ENCODE data around the gene XRCC4. TPM values are rescaled to one million over a fixed set of nuclear protein-coding genes. Genes with fewer than 3 reads are reported as not detected.

The XRCC4 gene
- polyA plus RNA-seq, 1 of the 3 experiments (the other 2 are of a cell fraction) = 1.8 TPM

- Histone ChIP-seq H3K79me2 (ENCODE audit: insufficient read depth) (no peaks in the 10 kb centered on the region), H3K9me2 (no peaks in the 10 kb centered on the region), H3K9ac (no peak overlapping the region), H4K20me1 (ENCODE audit: insufficient read depth) (no peaks in the 10 kb centered on the region), H3K27ac (ENCODE audit: low read depth in 2 of 2, low read length in 1 of 2) (no peak overlapping the region), H3K4me2 (no peak overlapping the region), H3K9me3 (no peaks in the 10 kb centered on the region), H3K4me3 (ENCODE audit: low read depth in 2 of 2, low read length in 1 of 2) (no peak overlapping the region), H3K36me3 (replicated peaks in 1 of 2; ENCODE audit: control insufficient read depth in 1 of 2, insufficient read depth in 2 of 2, low read length in 1 of 2) (peaks cover 0 to 3% of the 10 kb centered on the region in 2 experiments), H3K27me3 (ENCODE audit: insufficient read depth) (no peaks in the 10 kb centered on the region), H3F3A (replicated peaks; ENCODE audit: insufficient read depth) (peaks cover 17% of the 10 kb centered on the region), H2AFZ (ENCODE audit: low read depth) (no peak overlapping the region), H3K4me1 (ENCODE audit: control insufficient read depth in 1 of 2, insufficient read depth in 2 of 2, low read depth in 1 of 2, low read length in 1 of 2) (peaks cover 0 to 6% of the 10 kb centered on the region in 2 experiments; a peak in 1 of 4 replicates)
- DNase-seq = no peak
- CTCF ChIA-PET = no interaction called here
- 95% methylated on average over 7 of the region's 7 CpGs for WGBS (ENCODE audit: low lambda C conversion rate)
- no peak for TF ChIP-seq YY1 (IDR thresholded peaks at IDR 0.05; ENCODE audit: low read depth)
- TF ChIP-seq IRF3 (IDR thresholded peaks at IDR 0.05; ENCODE audit: low read depth, low read length) = no peak
- TF ChIP-seq GABPA (IDR thresholded peaks at IDR 0.05; ENCODE audit: low read depth) = no peak
- TF ChIP-seq RCOR1 (IDR thresholded peaks at IDR 0.05; ENCODE audit: low read length) = no peak
- POLR2A ChIA-PET = no interaction called here
Measured at GRCh38 chr5:83285661-83286398, 208.5 kb downstream of the XRCC4 start.

GRCh38 chr5:83294246-83294645 lies 216.9 kb downstream of the XRCC4 start:
- Histone ChIP-seq H4K20me1 (ENCODE audit: insufficient read depth) (no peaks in the 10 kb centered on the region), H3K4me3 (ENCODE audit: low read depth in 2 of 2, low read length in 1 of 2) (no peak overlapping the region), H3K4me2 (no peak overlapping the region), H3K36me3 (replicated peaks in 1 of 2; ENCODE audit: control insufficient read depth in 1 of 2, insufficient read depth in 2 of 2, low read length in 1 of 2) (peaks cover 0 to 11% of the 10 kb centered on the region in 2 experiments), H2AFZ (ENCODE audit: low read depth) (no peak overlapping the region), H3K9me3 (peaks cover 2% of the 10 kb centered on the region), H3K27ac (ENCODE audit: low read depth in 2 of 2, low read length in 1 of 2) (no peak overlapping the region), H3K27me3 (ENCODE audit: insufficient read depth) (no peaks in the 10 kb centered on the region), H3K9ac (no peak overlapping the region), H3F3A (replicated peaks; ENCODE audit: insufficient read depth) (peaks cover 1% of the 10 kb centered on the region), H3K9me2 (peaks cover 4% of the 10 kb centered on the region; the same call in 1 of the 2 replicates), H3K4me1 (ENCODE audit: control insufficient read depth in 1 of 2, insufficient read depth in 2 of 2, low read depth in 1 of 2, low read length in 1 of 2) (no peaks in the 10 kb centered on the region), H3K79me2 (ENCODE audit: insufficient read depth) (no peaks in the 10 kb centered on the region)
- DNase-seq = no peak
- WGBS (ENCODE audit: low lambda C conversion rate) = 95% methylated on average over 2 of the region's 2 CpGs
- POLR2A ChIA-PET = no interaction called here
- CTCF ChIA-PET = interaction anchor here (0.7 kb wide), 1 partner anchor 716 kb away, joined by 3 read pairs; no protein-coding TSS in a partner anchor
- TF ChIP-seq ZBTB33 (IDR thresholded peaks at IDR 0.05; ENCODE audit: borderline replicate concordance, low read depth) = no peak
- no peak for TF ChIP-seq NFIC (IDR thresholded peaks at IDR 0.05; ENCODE audit: borderline replicate concordance)
- no peak for TF ChIP-seq MAX (IDR thresholded peaks at IDR 0.05; ENCODE audit: low read depth)
- no peak for TF ChIP-seq NRF1 (IDR thresholded peaks at IDR 0.05; ENCODE audit: low read depth, low read length)
- no peak for TF ChIP-seq PBX3 (IDR thresholded peaks at IDR 0.05)
- TF ChIP-seq MXI1 (IDR thresholded peaks at IDR 0.05; ENCODE audit: low read depth, low read length) = no peak
- no peak for TF ChIP-seq RFX5 (IDR thresholded peaks at IDR 0.05; ENCODE audit: low read length)
- no peak for TF ChIP-seq FOSL2 (IDR thresholded peaks at IDR 0.05; ENCODE audit: borderline replicate concordance, low read depth)
- no peak for TF ChIP-seq IRF3 (IDR thresholded peaks at IDR 0.05; ENCODE audit: low read depth, low read length)
- no peak for TF ChIP-seq TCF12 (IDR thresholded peaks at IDR 0.05)
- TF ChIP-seq SIN3A (IDR thresholded peaks at IDR 0.05; ENCODE audit: borderline replicate concordance, low read depth, low read length) = no peak
- no peak for TF ChIP-seq MEF2A (IDR thresholded peaks at IDR 0.05; ENCODE audit: borderline replicate concordance, low read depth)
- no peak for TF ChIP-seq CTCF (IDR thresholded peaks at IDR 0.05)
- no peak for TF ChIP-seq CHD2 (IDR thresholded peaks at IDR 0.05; ENCODE audit: low read length, partially characterized antibody)
- no peak for TF ChIP-seq RCOR1 (IDR thresholded peaks at IDR 0.05; ENCODE audit: low read length)
- no peak for TF ChIP-seq RXRA (IDR thresholded peaks at IDR 0.05; ENCODE audit: borderline replicate concordance, low read depth)
